Peyer's patch (tissue), 4 donors: ENCODE measurements around the gene MS4A18. TPM values are rescaled to one million over a fixed set of nuclear protein-coding genes. Genes with fewer than 3 reads are reported as not detected.
"Not testable (repeated sequence)": the region's sequence is repeated elsewhere in the genome, so short reads cannot be mapped to it uniquely, and the experiment has no call there.

Experiments used
- DNase-seq, 3 donors: peaks; one replicate each; pipeline ENCODE4 v3.0.0-alpha.2; 2017 to 2019
- H3K27ac ChIP-seq, 4 donors: fragments of 200-600 bp; sonication (generic); one replicate each; pipeline ENCODE4 v1.5.1; 2016 to 2019
- H3K27me3 ChIP-seq, 2 donors: fragments of 200-600 bp; sonication (generic); one replicate each; pipeline ENCODE4 v1.5.1; 2019
- H3K36me3 ChIP-seq, 3 donors: fragments of 200-600 bp; sonication (generic); one replicate each; pipeline ENCODE4 v1.5.1; 2016 to 2019
- H3K4me1 ChIP-seq, 4 donors: fragments of 200-600 bp; sonication (generic); one replicate each; pipeline ENCODE4 v1.5.1; 2016 to 2019
- H3K4me3 ChIP-seq, 4 donors: fragments of 200-600 bp; sonication (generic); 1 replicate in 3 of 4; 2 replicates in 1 of 4; pipeline ENCODE4 v1.5.1; 2016 to 2019; ENCODE audit warnings: mild to moderate bottlenecking in 1 of 4
- H3K9me3 ChIP-seq, 4 donors: fragments of 200-600 bp; sonication (generic); one replicate each; pipeline ENCODE4 v1.5.1; 2016 to 2019; ENCODE audit warnings: mild to moderate bottlenecking in 1 of 4
- CTCF ChIP-seq, 6 experiments: fragments of 450-650 bp in 4 of 6; fragments of 200-600 bp in 2 of 6; sonication (generic) in 1 of 6; IDR thresholded peaks; one replicate each; pipeline ENCODE4 v1.5.1; 2017 to 2019; ENCODE audit warnings: antibody characterized with exemption in 6 of 6, mild to moderate bottlenecking in 3 of 6, moderate library complexity in 1 of 6
- POLR2A ChIP-seq, 2 donors: fragments of 450-650 bp; IDR thresholded peaks; one replicate each; pipeline ENCODE4 v1.5.1; 2017; ENCODE audit warnings: antibody characterized with exemption in 2 of 2, mild to moderate bottlenecking in 2 of 2, moderate library complexity in 2 of 2
- total RNA-seq, 4 donors: library from RNA; depleted of rRNA; stranded (reverse); fragments of >200 nt; gene quantifications; one replicate each; pipeline ENCODE4 v1.1.0, GENCODE V29; 2016

The MS4A18 gene
- total RNA-seq, 4 donors from 2014 or later: 2.4 TPM; not detected in 3

- Histone ChIP-seq H3K27ac (peak overlapping the region in 1 of 4 donors; percentile 13), H3K27me3 (no peaks in the 10 kb centered on the region), H3K36me3 (peaks cover 0 to 7% (median 0%) of the 10 kb centered on the region in 3 donors), H3K9me3 (no peaks in the 10 kb centered on the region), H3K4me1 (peaks cover 0 to 9% (median 0%) of the 10 kb centered on the region in 4 donors), H3K4me3 (no peak overlapping the region)
- no peak for DNase-seq
- no peak for TF ChIP-seq CTCF (IDR thresholded peaks at IDR 0.05)
- TF ChIP-seq POLR2A (IDR thresholded peaks at IDR 0.05): no peak
These were observed 17.6 kb upstream of the MS4A18 start for GRCh38 chr11:60706931-60707330.

GRCh38 chr11:60710482-60710881 lies 14.0 kb upstream of the MS4A18 start:
- Histone ChIP-seq H3K4me1 (peaks cover 0 to 19% (median 0%) of the 10 kb centered on the region in 4 donors), H3K4me3 (no peak overlapping the region), H3K9me3 (no peaks in the 10 kb centered on the region), H3K27ac (peak overlapping the region in 1 of 4 donors; percentile 65), H3K27me3 (no peaks in the 10 kb centered on the region), H3K36me3 (peaks cover 0 to under 1% (median 0%) of the 10 kb centered on the region in 3 donors)
- TF ChIP-seq CTCF (IDR thresholded peaks at IDR 0.05) (peak in 3 of 6 experiments; percentile 35 to 51 (median 36)), POLR2A (IDR thresholded peaks at IDR 0.05) (no peak)
- no peak for DNase-seq

DNA sequence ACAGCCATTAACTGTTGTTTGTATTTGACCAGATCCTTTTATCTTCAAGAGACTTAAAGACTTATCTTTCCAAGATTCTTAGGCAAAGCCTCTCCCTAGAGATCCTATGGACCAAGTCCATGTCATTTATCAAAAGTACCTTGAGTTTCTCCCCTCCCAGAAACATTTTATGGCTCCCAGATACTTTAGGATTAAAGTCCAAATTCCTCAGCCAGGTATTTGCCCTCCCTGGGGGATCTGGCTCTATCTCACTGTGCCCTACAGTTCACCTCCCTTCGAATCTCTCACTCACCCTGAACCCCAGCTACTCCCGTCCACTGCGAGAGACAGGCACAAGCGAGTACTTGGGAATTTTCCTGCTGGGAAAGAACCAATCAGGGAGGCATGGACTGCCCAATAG lies 13.2 kb upstream of the MS4A18 start:
- DNase-seq: peak in 1 of 3 donors; percentile 60
- H3K9me3 ChIP-seq: no peaks in the 10 kb centered on the region
- peaks cover 0 to 19% (median 0%) of the 10 kb centered on the region in 4 donors for H3K4me1 ChIP-seq
- no peak for TF ChIP-seq POLR2A (IDR thresholded peaks at IDR 0.05)
- no peak for TF ChIP-seq CTCF (IDR thresholded peaks at IDR 0.05)
- no peaks in the 10 kb centered on the region for H3K36me3 ChIP-seq
- peak overlapping the region in 1 of 4 donors; percentile 65 for H3K27ac ChIP-seq
- no peaks in the 10 kb centered on the region for H3K27me3 ChIP-seq
- no peak overlapping the region for H3K4me3 ChIP-seq

- H3K9me3 ChIP-seq, DNase-seq, H3K4me3 ChIP-seq, H3K27me3 ChIP-seq, H3K36me3 ChIP-seq: not testable (repeated sequence)
- H3K27ac ChIP-seq: peak overlapping the region in 1 of 4 donors; percentile 35
- H3K4me1 ChIP-seq: peaks cover 0 to 31% (median 4%) of the 10 kb centered on the region in 4 donors
These were observed 11.1 kb upstream of the MS4A18 start for GRCh38 chr11:60713423-60713822.

GRCh38 chr11:60717956-60718355 lies 6.6 kb upstream of the MS4A18 start:
- no peak for DNase-seq
- Histone ChIP-seq H3K27me3 (no peaks in the 10 kb centered on the region), H3K4me1 (peaks cover 0 to 23% (median 4%) of the 10 kb centered on the region in 4 donors), H3K27ac (peak overlapping the region in 3 of 4 donors; percentile 27 to 88 (median 57)), H3K36me3 (no peaks in the 10 kb centered on the region), H3K9me3 (peaks cover 0 to 11% (median 0%) of the 10 kb centered on the region in 4 donors), H3K4me3 (no peak overlapping the region)
- TF ChIP-seq CTCF (IDR thresholded peaks at IDR 0.05) (no peak), POLR2A (IDR thresholded peaks at IDR 0.05) (no peak)

DNA sequence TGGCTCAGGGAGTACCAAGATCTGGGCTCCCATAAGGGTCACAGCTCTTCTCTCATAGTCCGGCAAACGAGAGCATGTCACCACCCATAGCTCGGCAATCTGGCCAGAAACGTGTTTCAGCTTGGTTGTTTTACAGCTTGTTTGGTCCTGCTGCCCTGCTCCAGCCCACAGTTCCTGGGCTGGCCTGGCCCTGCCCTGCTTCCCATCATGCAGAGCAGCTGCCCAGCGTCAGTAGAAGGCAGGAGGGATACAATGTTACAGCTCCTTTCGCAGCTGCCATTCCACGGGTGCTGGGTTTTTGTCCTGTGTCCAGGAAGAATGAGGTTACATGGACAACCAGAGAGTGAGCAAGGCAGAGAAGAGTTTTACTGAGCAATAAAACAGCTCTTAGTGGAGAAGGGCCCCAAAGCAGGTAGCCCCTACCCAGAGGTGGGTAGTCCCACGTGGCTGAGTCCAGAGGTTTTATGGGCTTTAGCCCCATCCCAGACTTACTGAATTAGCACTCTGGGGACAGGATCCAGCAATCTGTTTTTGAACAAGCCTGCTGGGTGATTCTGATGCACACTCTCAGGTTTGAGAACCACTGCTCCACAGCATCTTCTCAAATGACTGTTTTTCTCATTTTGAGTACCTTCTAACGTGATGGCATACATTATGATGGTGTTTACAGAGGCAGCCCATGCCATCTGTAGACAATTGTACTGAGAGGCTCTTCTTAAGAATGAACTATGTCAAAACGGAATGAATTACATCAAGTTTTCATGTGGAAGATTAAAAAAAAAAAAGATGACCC lies 5.8 kb upstream of the MS4A18 start:
- Histone ChIP-seq H3K4me3 (no peak overlapping the region), H3K27ac (peak overlapping the region in 3 of 4 donors; percentile 27 to 88 (median 57)), H3K9me3 (peaks cover 0 to 11% (median 0%) of the 10 kb centered on the region in 4 donors), H3K36me3 (no peaks in the 10 kb centered on the region), H3K27me3 (no peaks in the 10 kb centered on the region), H3K4me1 (peaks cover 0 to 23% (median 4%) of the 10 kb centered on the region in 4 donors)
- no peak for TF ChIP-seq CTCF (IDR thresholded peaks at IDR 0.05)
- peak in 2 of 3 donors; percentile 67 to 75 for DNase-seq
